GM10266 (cell line): ENCODE measurements around the gene TNFRSF6B.
"Not testable (repeated sequence)": the region's sequence is repeated elsewhere in the genome, so short reads cannot be mapped to it uniquely, and the experiment has no call there.

Experiments
- DNase-seq: peaks from one replicate; pipeline ENCODE4 v3.0.0; 2012; ENCODE audit errors: extremely low spot score
- CTCF ChIP-seq: IDR thresholded peaks from 2 replicates; pipeline ENCODE4 v1.5.1; 2012; ENCODE audit warnings: mild to moderate bottlenecking, low read depth; ENCODE audit not compliant: control insufficient read depth, insufficient read depth; ENCODE audit errors: missing control alignments

Gene TNFRSF6B

GRCh38 chr20:63718996-63719395 is 22.5 kb downstream of the TNFRSF6B start:
- TF ChIP-seq CTCF = no peak
- no peak for DNase-seq

- not testable (repeated sequence) for DNase-seq
Measured at GRCh38 chr20:63722967-63723622, 26.6 kb downstream of the TNFRSF6B start.

- DNase-seq = not testable (repeated sequence)
Measured at GRCh38 chr20:63730189-63730733, 33.8 kb downstream of the TNFRSF6B start.

- DNase-seq = no peak
- no peak for TF ChIP-seq CTCF
Measured at GRCh38 chr20:63731410-63731809, 35.0 kb downstream of the TNFRSF6B start.

GRCh38 chr20:63732118-63733095 is 36.0 kb downstream of the TNFRSF6B start:
- DNase-seq = no peak
- TF ChIP-seq CTCF = no peak

- no peak for TF ChIP-seq CTCF
- DNase-seq = no peak
Measured at GRCh38 chr20:63733117-63733516, 36.7 kb downstream of the TNFRSF6B start.

GRCh38 chr20:63733579-63734081 is 37.2 kb downstream of the TNFRSF6B start:
- DNase-seq = no peak
- no peak for TF ChIP-seq CTCF
